ENCODE data around the gene FOXN1. TPM values are rescaled to one million over a fixed set of nuclear protein-coding genes. Genes with fewer than 3 reads are reported as not detected.

The FOXN1 gene
- total RNA-seq, 5 donors from 2014 or later (not counting 1 experiment from before 2014, with no cell fraction given), result not detected

DNA sequence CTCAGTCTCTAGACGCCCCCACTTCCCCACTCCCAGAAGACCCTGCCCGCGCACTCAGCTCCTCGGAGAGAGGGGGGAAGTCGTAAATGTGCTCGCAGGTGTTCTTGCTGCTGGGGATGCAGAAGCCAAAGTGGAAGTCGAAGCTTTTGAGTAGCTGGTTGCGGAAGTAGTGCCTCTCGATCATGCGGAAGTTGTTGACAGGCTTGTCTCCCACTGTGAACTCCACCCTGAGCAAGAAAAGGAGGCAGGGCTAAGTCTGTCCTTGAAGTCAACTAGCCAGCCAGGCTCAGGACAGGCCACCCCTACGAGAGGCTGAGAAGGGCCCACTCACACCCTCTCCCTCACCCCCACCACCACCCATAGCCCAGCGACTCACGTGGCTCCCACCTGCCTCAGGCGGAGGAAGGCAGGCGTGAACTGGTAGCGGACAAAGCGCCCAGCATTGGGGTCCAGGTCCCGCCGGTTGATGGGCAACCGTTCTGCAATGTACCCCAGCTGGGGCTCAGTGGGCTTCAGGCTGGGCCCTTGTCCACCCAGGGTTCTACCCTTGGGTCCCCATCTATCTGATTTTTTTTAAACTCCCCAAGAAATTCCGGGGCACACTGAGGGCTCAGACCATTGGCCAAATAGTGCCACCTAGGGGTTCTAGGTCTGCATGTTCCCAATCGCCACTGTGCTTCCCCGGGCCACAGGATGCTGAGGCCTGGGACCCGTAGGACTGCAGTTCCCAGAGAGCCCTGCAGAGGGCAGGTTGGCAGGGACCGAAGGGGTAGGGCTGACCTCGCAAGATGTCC lies 41.7 kb downstream of the FOXN1 start:
- ATAC-seq (replicated peaks in 1 of 4), result peak in 2 of 4 experiments; percentile 14 to 25
- CTCF ChIA-PET, result no interaction called here
- H3K36me3 ChIP-seq (ENCODE audit: control insufficient read depth in 2 of 2, extremely low read depth in 1 of 2, insufficient read depth in 1 of 2, low read length in 1 of 2), result peaks cover 0 to 12% of the 10 kb centered on the region in 2 donors
- POLR2A ChIA-PET, result no interaction called here
- H3K9me3 Mint-ChIP-seq, result no peaks in the 10 kb centered on the region
- no peaks in the 10 kb centered on the region for H3K27me3 Mint-ChIP-seq
- peaks cover 7% of the 10 kb centered on the region for H3K36me3 Mint-ChIP-seq
- H3K27me3 ChIP-seq (replicated peaks in 1 of 2; ENCODE audit: control insufficient read depth in 2 of 2, extremely low read depth in 1 of 2, insufficient read depth in 2 of 2, low read length in 1 of 2), result no peaks in the 10 kb centered on the region
- peak overlapping the region; percentile 28 to 97 (median 46) for H3K4me3 Mint-ChIP-seq
- peak overlapping the region; percentile 90 to 93 for H3K27ac Mint-ChIP-seq
- H3K4me1 Mint-ChIP-seq, result peaks cover 46 to 51% (median 51%) of the 10 kb centered on the region in 3 donors
- no peak overlapping the region for H3K4me3 ChIP-seq (ENCODE audit: control insufficient read depth in 1 of 2, extremely low read depth in 1 of 2, low read length in 1 of 2)
- DNase-seq, result peak in 31 of 35 experiments; percentile 16 to 71 (median 37)
- H3K9me3 ChIP-seq, result no peaks in the 10 kb centered on the region
- H3K27ac ChIP-seq (ENCODE audit: low read length), result peak overlapping the region; percentile 94
- H3K4me1 ChIP-seq (ENCODE audit: control insufficient read depth in 1 of 2, extremely low read depth in 1 of 2, insufficient read depth in 2 of 2, low read length in 2 of 2), result peaks cover 34 to 55% of the 10 kb centered on the region in 2 experiments
- WGBS (ENCODE audit: insufficient coverage), result 73% methylated on average over 19 of the region's 26 CpGs

DNA sequence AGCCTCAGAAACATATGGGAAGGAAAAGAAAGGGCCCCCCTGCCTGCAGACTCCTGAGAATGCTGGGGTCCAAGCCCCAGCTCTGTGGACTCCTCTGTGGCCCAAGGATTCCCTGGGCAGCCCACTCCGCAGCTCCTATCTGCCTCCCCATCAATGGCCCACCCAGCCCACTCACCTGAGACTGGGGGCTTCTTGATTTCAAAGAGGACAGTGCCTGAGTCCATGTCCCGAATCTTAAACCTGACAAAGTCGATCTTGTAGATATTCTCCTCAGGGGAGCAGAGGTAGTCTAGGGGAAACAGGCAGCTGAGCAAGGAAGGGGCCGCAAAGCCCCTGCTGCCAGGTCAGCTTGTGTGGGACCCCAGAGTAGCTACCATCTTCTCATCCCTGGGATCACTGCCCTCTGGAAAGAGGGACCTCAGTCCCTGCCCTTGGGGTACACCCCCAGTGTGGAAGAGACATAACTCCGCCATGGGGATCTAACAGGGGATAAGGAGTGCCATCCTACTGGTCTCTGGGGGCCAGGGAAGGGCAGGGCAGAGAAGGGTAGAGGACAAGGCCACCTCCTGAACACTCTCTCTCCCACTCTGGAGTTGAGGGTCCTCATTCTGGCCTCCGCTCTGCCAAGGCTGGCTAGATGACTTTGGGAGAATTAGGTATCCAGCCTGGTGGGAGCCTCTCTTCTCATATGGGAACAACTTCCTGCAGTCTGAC lies 42.4 kb downstream of the FOXN1 start:
- H3K9me3 Mint-ChIP-seq, result no peaks in the 10 kb centered on the region
- H3K4me1 Mint-ChIP-seq, result peaks cover 48 to 59% (median 56%) of the 10 kb centered on the region in 3 donors
- peaks cover 0 to 16% of the 10 kb centered on the region in 2 donors for H3K36me3 ChIP-seq (ENCODE audit: control insufficient read depth in 2 of 2, extremely low read depth in 1 of 2, insufficient read depth in 1 of 2, low read length in 1 of 2)
- POLR2A ChIA-PET, result interaction anchor here in 1 of 2 donors (1.6 kb wide), 1 partner anchor 28 kb away, joined by 3 read pairs; the partner anchor contains the start of gene ALDOC
- H3K4me3 ChIP-seq (ENCODE audit: control insufficient read depth in 1 of 2, extremely low read depth in 1 of 2, low read length in 1 of 2), result no peak overlapping the region
- peak overlapping the region; percentile 90 to 93 for H3K27ac Mint-ChIP-seq
- DNase-seq (no peak), ATAC-seq (replicated peaks in 1 of 4) (no peak)
- CTCF ChIA-PET, result no interaction called here
- no peaks in the 10 kb centered on the region for H3K27me3 Mint-ChIP-seq
- peak overlapping the region in 1 of 3 donors; percentile 97 for H3K4me3 Mint-ChIP-seq
- peaks cover 34 to 59% of the 10 kb centered on the region in 2 experiments for H3K4me1 ChIP-seq (ENCODE audit: control insufficient read depth in 1 of 2, extremely low read depth in 1 of 2, insufficient read depth in 2 of 2, low read length in 2 of 2)
- peaks cover 9% of the 10 kb centered on the region for H3K36me3 Mint-ChIP-seq
- peak overlapping the region; percentile 94 for H3K27ac ChIP-seq (ENCODE audit: low read length)
- no peaks in the 10 kb centered on the region for H3K9me3 ChIP-seq
- no peaks in the 10 kb centered on the region for H3K27me3 ChIP-seq (replicated peaks in 1 of 2; ENCODE audit: control insufficient read depth in 2 of 2, extremely low read depth in 1 of 2, insufficient read depth in 2 of 2, low read length in 1 of 2)
- WGBS (ENCODE audit: insufficient coverage), result 89% methylated on average over 3 of the region's 6 CpGs

DNA sequence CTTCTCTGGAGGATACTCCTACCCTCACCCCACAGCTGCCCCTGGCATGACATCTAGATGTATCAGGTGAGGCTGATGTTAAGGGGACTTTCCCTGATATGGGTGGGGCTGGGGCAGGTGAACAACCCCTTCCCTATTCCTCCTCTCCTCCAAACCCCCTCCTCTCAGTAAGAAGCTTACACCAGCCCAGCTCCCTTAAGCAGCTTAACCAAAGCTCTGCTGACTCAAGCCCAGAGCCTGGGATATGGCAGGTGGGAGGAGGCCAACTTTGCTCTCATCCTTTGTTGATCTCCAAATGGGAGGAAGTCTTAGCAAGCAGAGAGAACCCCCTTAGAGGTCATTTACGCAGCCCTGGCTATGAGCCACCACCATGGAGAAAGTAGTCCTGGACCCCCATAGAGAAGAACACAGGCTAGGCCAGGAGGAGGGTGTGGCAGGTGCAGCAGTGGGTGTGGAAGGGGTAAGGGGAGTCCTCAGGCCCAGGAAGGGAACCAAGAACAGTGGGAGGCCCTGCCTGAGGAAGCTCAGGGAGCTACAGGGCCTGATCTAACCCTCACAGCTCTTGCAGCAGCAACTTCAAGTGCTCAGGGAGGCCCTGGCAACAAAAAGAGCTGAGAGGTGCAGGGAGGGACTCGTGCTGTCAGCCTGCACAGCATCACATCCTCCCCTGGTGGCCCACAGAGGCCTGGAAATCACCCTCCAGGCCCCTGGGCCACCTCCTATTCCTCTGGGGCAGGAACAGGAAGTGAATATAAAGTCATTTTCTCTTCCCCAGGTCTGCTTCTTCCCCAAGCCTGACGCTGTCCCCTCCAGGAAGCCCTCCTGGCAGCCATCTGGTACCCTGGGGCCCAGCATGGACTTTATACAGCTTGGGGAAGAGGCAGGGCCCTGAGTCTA lies 43.3 kb downstream of the FOXN1 start:
- H3K27ac Mint-ChIP-seq, result peak overlapping the region; percentile 90 to 93
- Histone ChIP-seq H3K27ac (ENCODE audit: low read length) (peak overlapping the region; percentile 94), H3K9me3 (no peaks in the 10 kb centered on the region), H3K4me1 (ENCODE audit: control insufficient read depth in 1 of 2, extremely low read depth in 1 of 2, insufficient read depth in 2 of 2, low read length in 2 of 2) (peaks cover 34 to 59% of the 10 kb centered on the region in 2 experiments), H3K4me3 (ENCODE audit: control insufficient read depth in 1 of 2, extremely low read depth in 1 of 2, low read length in 1 of 2) (peak overlapping the region in 1 of 2 donors; percentile 33), H3K27me3 (replicated peaks in 1 of 2; ENCODE audit: control insufficient read depth in 2 of 2, extremely low read depth in 1 of 2, insufficient read depth in 2 of 2, low read length in 1 of 2) (no peaks in the 10 kb centered on the region), H3K36me3 (ENCODE audit: control insufficient read depth in 2 of 2, extremely low read depth in 1 of 2, insufficient read depth in 1 of 2, low read length in 1 of 2) (peaks cover 0 to 26% of the 10 kb centered on the region in 2 donors)
- no peaks in the 10 kb centered on the region for H3K27me3 Mint-ChIP-seq
- H3K4me3 Mint-ChIP-seq, result peak overlapping the region in 1 of 3 donors; percentile 97
- no peaks in the 10 kb centered on the region for H3K9me3 Mint-ChIP-seq
- DNase-seq (peak in 33 of 35 experiments; percentile 45 to 86 (median 76)), ATAC-seq (replicated peaks in 1 of 4) (peak; percentile 48 to 86 (median 52))
- POLR2A ChIA-PET, result interaction anchor here in 1 of 2 donors (1.6 kb wide), 1 partner anchor 27 kb away, joined by 3 read pairs; the partner anchor contains the start of gene ALDOC
- peaks cover 18% of the 10 kb centered on the region for H3K36me3 Mint-ChIP-seq
- 60% methylated on average over 2 of the region's 3 CpGs for WGBS (ENCODE audit: insufficient coverage)
- peaks cover 48 to 64% (median 56%) of the 10 kb centered on the region in 3 donors for H3K4me1 Mint-ChIP-seq
- CTCF ChIA-PET, result interaction anchor here in 1 of 2 donors (0.7 to 1.1 kb wide), 5 partner anchors 9 to 63 kb away, joined by 3 to 6 read pairs (median 4); partner anchors contain the start of genes ALDOC and PIGS

DNA sequence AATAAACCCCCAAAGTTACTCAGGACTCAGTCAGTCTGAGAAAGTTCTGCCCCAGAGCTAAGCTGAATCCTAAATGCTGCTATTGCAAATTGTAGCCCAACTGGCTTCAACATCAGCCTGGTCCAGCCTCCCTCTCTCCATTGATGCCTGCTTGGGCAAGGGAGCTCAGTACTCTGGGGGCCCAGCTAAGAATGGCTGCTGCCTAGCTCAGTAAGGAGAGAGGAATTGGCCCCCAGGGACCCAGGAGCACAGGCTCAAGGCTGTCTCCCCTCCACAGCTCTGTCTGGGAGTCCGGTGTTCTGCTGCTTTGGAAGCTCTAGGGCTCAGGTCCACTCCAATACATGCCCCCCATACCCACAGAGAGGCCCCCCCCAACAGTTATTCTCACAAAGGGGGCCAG lies 44.7 kb downstream of the FOXN1 start:
- POLR2A ChIA-PET, result interaction anchor here in 1 of 2 donors (0.7 kb wide), 1 partner anchor 20 kb away, joined by 11 read pairs; the partner anchor contains the start of gene PIGS
- peak overlapping the region; percentile 90 to 93 for H3K27ac Mint-ChIP-seq
- CTCF ChIA-PET, result interaction anchor here in 1 of 2 donors (0.6 to 1.6 kb wide), 5 partner anchors 16 to 96 kb away, joined by 3 to 4 read pairs (median 3); partner anchors contain the start of gene ALDOC
- H3K36me3 Mint-ChIP-seq, result peaks cover 22% of the 10 kb centered on the region
- DNase-seq (no peak), ATAC-seq (replicated peaks in 1 of 4) (no peak)
- H3K4me1 Mint-ChIP-seq, result peaks cover 48 to 64% (median 54%) of the 10 kb centered on the region in 3 donors
- Histone ChIP-seq H3K36me3 (ENCODE audit: control insufficient read depth in 2 of 2, extremely low read depth in 1 of 2, insufficient read depth in 1 of 2, low read length in 1 of 2) (peaks cover 0 to 38% of the 10 kb centered on the region in 2 donors), H3K9me3 (no peaks in the 10 kb centered on the region), H3K27me3 (replicated peaks in 1 of 2; ENCODE audit: control insufficient read depth in 2 of 2, extremely low read depth in 1 of 2, insufficient read depth in 2 of 2, low read length in 1 of 2) (no peaks in the 10 kb centered on the region), H3K27ac (ENCODE audit: low read length) (peak overlapping the region; percentile 94), H3K4me3 (ENCODE audit: control insufficient read depth in 1 of 2, extremely low read depth in 1 of 2, low read length in 1 of 2) (no peak overlapping the region), H3K4me1 (ENCODE audit: control insufficient read depth in 1 of 2, extremely low read depth in 1 of 2, insufficient read depth in 2 of 2, low read length in 2 of 2) (peaks cover 34 to 59% of the 10 kb centered on the region in 2 experiments)
- peak overlapping the region; percentile 88 to 97 (median 90) for H3K4me3 Mint-ChIP-seq
- WGBS (ENCODE audit: insufficient coverage), result no CpG with 5 or more reads among the region's 1 CpG
- no peaks in the 10 kb centered on the region for H3K27me3 Mint-ChIP-seq
- H3K9me3 Mint-ChIP-seq, result no peaks in the 10 kb centered on the region

DNA sequence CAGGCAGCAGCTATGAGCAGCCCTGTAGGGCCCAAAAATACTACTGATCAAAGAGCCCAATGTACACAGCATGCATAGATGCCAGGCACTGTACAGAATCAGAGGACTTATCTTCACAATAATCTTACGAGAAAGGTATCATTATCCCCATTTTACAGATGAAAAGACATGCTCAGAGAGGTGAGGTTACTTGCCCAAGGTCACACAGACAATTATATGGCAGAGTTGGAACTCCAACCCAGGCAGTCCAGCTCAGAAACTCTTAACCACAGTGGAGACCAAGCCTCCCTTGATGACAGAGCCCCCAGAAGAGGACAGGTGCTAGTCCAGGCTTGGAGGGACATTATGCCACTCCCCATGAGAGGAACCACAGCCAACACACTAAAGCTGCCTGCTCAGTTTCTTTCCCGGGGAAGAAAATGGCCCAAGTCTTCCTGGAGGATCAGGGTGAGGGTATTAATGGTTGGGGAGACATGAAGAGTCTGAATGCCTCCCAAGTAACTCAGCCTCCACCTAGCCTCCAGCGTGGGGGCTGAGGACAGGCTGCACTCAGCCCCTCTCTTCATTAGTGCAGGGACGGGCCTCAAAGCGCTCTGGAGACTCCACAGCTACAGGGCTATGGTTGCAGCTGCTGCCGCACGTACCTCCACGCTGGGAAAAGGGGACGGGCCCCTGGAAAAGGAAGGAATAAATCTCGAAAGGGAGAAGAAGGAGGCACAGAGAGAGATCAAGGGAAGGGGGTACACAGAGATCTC lies 45.5 kb downstream of the FOXN1 start:
- Histone ChIP-seq H3K27ac (ENCODE audit: low read length) (peak overlapping the region; percentile 94), H3K9me3 (no peaks in the 10 kb centered on the region), H3K36me3 (ENCODE audit: control insufficient read depth in 2 of 2, extremely low read depth in 1 of 2, insufficient read depth in 1 of 2, low read length in 1 of 2) (peaks cover 1 to 43% of the 10 kb centered on the region in 2 donors), H3K4me3 (ENCODE audit: control insufficient read depth in 1 of 2, extremely low read depth in 1 of 2, low read length in 1 of 2) (peak overlapping the region; percentile 2 to 52), H3K27me3 (replicated peaks in 1 of 2; ENCODE audit: control insufficient read depth in 2 of 2, extremely low read depth in 1 of 2, insufficient read depth in 2 of 2, low read length in 1 of 2) (no peaks in the 10 kb centered on the region), H3K4me1 (ENCODE audit: control insufficient read depth in 1 of 2, extremely low read depth in 1 of 2, insufficient read depth in 2 of 2, low read length in 2 of 2) (peaks cover 34 to 59% of the 10 kb centered on the region in 2 experiments)
- 37% methylated on average over 7 of the region's 10 CpGs for WGBS (ENCODE audit: insufficient coverage)
- DNase-seq (peak in 1 of 35 experiments; percentile 24), ATAC-seq (replicated peaks in 1 of 4) (no peak)
- peak overlapping the region; percentile 90 to 93 for H3K27ac Mint-ChIP-seq
- peak overlapping the region; percentile 88 to 97 (median 90) for H3K4me3 Mint-ChIP-seq
- H3K27me3 Mint-ChIP-seq, result no peaks in the 10 kb centered on the region
- CTCF ChIA-PET, result interaction anchor here in 1 of 2 donors (0.9 to 1.6 kb wide), 2 partner anchors 25 to 45 kb away, joined by 3 read pairs; partner anchors contain the start of gene ALDOC
- peaks cover 30% of the 10 kb centered on the region for H3K36me3 Mint-ChIP-seq
- POLR2A ChIA-PET, result interaction anchor here in 1 of 2 donors (0.7 kb wide), 1 partner anchor 20 kb away, joined by 11 read pairs; the partner anchor contains the start of gene PIGS
- H3K4me1 Mint-ChIP-seq, result peaks cover 48 to 64% (median 52%) of the 10 kb centered on the region in 3 donors
- no peaks in the 10 kb centered on the region for H3K9me3 Mint-ChIP-seq

All from T-cell (primary cell).